K562 (cell line): ENCODE measurements around the gene RPTOR. TPM values are rescaled to one million over a fixed set of nuclear protein-coding genes. Genes with fewer than 3 reads are reported as not detected.

Experiments
- BCL6 ChIP-seq: fragments of 250-450 bp; sonication (Bioruptor Pico); IDR thresholded peaks from 2 replicates; pipeline ENCODE4 v1.4.0; 2020
- CC2D1A ChIP-seq: fragments of 450-650 bp; IDR thresholded peaks from 2 replicates; pipeline ENCODE4 v1.6.1; 2017; ENCODE audit warnings: mild to moderate bottlenecking
- polyA plus RNA-seq, 8 experiments: library from polyadenylated mRNA; depleted of rRNA in 4 of 8; stranded (reverse) in 5 of 8; unstranded in 3 of 8; fragments of >200 nt; fragmentation: Nextera tagmentation in 2 of 8; fragmentation: Illumina TruSeq in 1 of 8; extraction: Ambion mirVana in 2 of 8; extraction: Trizol in 1 of 8; gene quantifications; 2 replicates each; pipeline versions ENCODE4 v1.2.1 to v1.2.3, GENCODE V29; 2011 to 2014; ENCODE audit warnings: inconsistent platforms in 1 of 8, missing spikeins in 1 of 8
- total RNA-seq, 7 experiments: library from RNA; depleted of rRNA in 6 of 7; stranded (reverse); fragments of >200 nt in 6 of 7; fragmentation: Illumina TruSeq in 2 of 7; extraction: Trizol in 2 of 7; gene quantifications; 2 replicates each; pipeline versions ENCODE4 v1.2.1 to v1.2.3, GENCODE V29; 2011 to 2021; ENCODE audit warnings: low replicate concordance in 1 of 7
- TF ChIP-seq, protein P1 (sequence below), 2 experiments: fragments of 450-650 bp in 1 of 2; IDR thresholded peaks; 2 replicates each; pipeline ENCODE4 v1.6.1; 2011 to 2017; ENCODE audit warnings: low read depth in 2 of 2, antibody characterized with exemption in 1 of 2, borderline replicate concordance in 1 of 2, low read length in 1 of 2, mild to moderate bottlenecking in 1 of 2, mixed read lengths in 1 of 2; ENCODE audit not compliant: control insufficient read depth in 1 of 2
- TF ChIP-seq, protein P2 (sequence below): fragments of 450-650 bp; IDR thresholded peaks from 2 replicates; pipeline ENCODE4 v1.6.1; 2016
- TF ChIP-seq, protein P3 (sequence below): sonication (generic); formaldehyde crosslinking; IDR thresholded peaks from 2 replicates; pipeline ENCODE4 v1.8.0; 2022; ENCODE audit warnings: mild to moderate bottlenecking, missing genetic modification reagents
- TF ChIP-seq, protein P4 (sequence below), 2 experiments: fragments of 200-800 bp in 1 of 2; sonication (Bioruptor generic) in 1 of 2; sonication (generic) in 1 of 2; formaldehyde crosslinking in 1 of 2; IDR thresholded peaks in 1 of 2; conservative IDR thresholded peaks in 1 of 2; 2 replicates each; pipeline versions ENCODE4 v1.5.0 to v1.6.1; 2016 to 2020; ENCODE audit warnings: missing compliant biosample characterization in 1 of 2, missing genetic modification characterization in 1 of 2, missing genetic modification reagents in 1 of 2
- TF ChIP-seq, protein P5 (sequence below), 2 experiments: fragments of 150-350 bp in 1 of 2; IDR thresholded peaks; 2 replicates each; pipeline ENCODE4 v1.6.1; 2012 to 2016; ENCODE audit warnings: low read depth in 2 of 2, low read length in 2 of 2, mild to moderate bottlenecking in 1 of 2, moderate library complexity in 1 of 2
- TF ChIP-seq, protein P6 (sequence below): fragments of 250-450 bp; sonication (Bioruptor Pico); IDR thresholded peaks from 2 replicates; pipeline ENCODE4 v1.5.0; 2020; ENCODE audit warnings: mild to moderate bottlenecking, borderline replicate concordance

Gene RPTOR
- total and polyA plus RNA-seq, 9 of the 15 experiments (the other 6 are each of a cell fraction or from before 2014, with no cell fraction given): 0.24 to 54.1 (median 10.2) TPM

DNA sequence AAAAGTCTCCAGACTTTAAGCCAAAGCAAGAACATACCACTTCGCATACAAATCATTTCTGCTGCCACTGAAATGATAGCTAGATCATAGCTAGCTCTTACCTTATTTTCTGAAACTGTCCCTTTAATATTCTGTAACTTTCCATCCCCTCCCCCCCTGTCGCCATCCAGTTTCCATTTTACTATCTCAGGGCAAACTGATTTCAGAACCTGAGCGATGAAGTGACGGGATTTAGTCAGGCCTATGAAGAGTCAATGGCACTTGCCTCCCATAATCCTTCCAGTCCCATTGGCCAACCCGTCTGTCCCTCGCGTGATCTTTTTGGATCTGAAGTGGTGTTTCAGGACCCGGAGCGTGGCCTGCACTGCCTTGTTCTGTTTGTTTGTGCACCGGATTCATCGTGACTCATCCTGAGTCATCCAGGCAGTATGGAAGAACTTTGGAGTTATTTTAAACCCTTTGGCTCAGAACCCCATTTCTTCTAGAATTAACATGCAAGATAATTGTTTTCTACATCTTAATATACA is 247.2 kb downstream of the RPTOR start (continued):
- TF ChIP-seq, protein P1, sequence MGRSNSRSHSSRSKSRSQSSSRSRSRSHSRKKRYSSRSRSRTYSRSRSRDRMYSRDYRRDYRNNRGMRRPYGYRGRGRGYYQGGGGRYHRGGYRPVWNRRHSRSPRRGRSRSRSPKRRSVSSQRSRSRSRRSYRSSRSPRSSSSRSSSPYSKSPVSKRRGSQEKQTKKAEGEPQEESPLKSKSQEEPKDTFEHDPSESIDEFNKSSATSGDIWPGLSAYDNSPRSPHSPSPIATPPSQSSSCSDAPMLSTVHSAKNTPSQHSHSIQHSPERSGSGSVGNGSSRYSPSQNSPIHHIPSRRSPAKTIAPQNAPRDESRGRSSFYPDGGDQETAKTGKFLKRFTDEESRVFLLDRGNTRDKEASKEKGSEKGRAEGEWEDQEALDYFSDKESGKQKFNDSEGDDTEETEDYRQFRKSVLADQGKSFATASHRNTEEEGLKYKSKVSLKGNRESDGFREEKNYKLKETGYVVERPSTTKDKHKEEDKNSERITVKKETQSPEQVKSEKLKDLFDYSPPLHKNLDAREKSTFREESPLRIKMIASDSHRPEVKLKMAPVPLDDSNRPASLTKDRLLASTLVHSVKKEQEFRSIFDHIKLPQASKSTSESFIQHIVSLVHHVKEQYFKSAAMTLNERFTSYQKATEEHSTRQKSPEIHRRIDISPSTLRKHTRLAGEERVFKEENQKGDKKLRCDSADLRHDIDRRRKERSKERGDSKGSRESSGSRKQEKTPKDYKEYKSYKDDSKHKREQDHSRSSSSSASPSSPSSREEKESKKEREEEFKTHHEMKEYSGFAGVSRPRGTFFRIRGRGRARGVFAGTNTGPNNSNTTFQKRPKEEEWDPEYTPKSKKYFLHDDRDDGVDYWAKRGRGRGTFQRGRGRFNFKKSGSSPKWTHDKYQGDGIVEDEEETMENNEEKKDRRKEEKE (IDR thresholded peaks at IDR 0.05; ENCODE audit: borderline replicate concordance in 1 of 2, control insufficient read depth in 1 of 2, low read depth in 2 of 2, low read length in 1 of 2): no peak
- TF ChIP-seq, protein P2, sequence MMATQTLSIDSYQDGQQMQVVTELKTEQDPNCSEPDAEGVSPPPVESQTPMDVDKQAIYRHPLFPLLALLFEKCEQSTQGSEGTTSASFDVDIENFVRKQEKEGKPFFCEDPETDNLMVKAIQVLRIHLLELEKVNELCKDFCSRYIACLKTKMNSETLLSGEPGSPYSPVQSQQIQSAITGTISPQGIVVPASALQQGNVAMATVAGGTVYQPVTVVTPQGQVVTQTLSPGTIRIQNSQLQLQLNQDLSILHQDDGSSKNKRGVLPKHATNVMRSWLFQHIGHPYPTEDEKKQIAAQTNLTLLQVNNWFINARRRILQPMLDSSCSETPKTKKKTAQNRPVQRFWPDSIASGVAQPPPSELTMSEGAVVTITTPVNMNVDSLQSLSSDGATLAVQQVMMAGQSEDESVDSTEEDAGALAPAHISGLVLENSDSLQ: peak; percentile 94
- TF ChIP-seq, protein P3, sequence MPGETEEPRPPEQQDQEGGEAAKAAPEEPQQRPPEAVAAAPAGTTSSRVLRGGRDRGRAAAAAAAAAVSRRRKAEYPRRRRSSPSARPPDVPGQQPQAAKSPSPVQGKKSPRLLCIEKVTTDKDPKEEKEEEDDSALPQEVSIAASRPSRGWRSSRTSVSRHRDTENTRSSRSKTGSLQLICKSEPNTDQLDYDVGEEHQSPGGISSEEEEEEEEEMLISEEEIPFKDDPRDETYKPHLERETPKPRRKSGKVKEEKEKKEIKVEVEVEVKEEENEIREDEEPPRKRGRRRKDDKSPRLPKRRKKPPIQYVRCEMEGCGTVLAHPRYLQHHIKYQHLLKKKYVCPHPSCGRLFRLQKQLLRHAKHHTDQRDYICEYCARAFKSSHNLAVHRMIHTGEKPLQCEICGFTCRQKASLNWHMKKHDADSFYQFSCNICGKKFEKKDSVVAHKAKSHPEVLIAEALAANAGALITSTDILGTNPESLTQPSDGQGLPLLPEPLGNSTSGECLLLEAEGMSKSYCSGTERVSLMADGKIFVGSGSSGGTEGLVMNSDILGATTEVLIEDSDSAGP (CRISPR knock-in tag): peak; percentile 72; the same call in 1 of the 2 replicates
- TF ChIP-seq, protein P4, sequence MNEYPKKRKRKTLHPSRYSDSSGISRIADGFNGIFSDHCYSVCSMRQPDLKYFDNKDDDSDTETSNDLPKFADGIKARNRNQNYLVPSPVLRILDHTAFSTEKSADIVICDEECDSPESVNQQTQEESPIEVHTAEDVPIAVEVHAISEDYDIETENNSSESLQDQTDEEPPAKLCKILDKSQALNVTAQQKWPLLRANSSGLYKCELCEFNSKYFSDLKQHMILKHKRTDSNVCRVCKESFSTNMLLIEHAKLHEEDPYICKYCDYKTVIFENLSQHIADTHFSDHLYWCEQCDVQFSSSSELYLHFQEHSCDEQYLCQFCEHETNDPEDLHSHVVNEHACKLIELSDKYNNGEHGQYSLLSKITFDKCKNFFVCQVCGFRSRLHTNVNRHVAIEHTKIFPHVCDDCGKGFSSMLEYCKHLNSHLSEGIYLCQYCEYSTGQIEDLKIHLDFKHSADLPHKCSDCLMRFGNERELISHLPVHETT (CRISPR knock-in tag; conservative IDR thresholded peaks at IDR 0.05 in 1 of 2, IDR thresholded peaks at IDR 0.05 in 1 of 2): 0 out of 4 replicates have a peak, but pooled peaks of 1 of the 2 experiments have one; percentile 40
- peak; percentile 92 for TF ChIP-seq CC2D1A
- TF ChIP-seq, protein P5, sequence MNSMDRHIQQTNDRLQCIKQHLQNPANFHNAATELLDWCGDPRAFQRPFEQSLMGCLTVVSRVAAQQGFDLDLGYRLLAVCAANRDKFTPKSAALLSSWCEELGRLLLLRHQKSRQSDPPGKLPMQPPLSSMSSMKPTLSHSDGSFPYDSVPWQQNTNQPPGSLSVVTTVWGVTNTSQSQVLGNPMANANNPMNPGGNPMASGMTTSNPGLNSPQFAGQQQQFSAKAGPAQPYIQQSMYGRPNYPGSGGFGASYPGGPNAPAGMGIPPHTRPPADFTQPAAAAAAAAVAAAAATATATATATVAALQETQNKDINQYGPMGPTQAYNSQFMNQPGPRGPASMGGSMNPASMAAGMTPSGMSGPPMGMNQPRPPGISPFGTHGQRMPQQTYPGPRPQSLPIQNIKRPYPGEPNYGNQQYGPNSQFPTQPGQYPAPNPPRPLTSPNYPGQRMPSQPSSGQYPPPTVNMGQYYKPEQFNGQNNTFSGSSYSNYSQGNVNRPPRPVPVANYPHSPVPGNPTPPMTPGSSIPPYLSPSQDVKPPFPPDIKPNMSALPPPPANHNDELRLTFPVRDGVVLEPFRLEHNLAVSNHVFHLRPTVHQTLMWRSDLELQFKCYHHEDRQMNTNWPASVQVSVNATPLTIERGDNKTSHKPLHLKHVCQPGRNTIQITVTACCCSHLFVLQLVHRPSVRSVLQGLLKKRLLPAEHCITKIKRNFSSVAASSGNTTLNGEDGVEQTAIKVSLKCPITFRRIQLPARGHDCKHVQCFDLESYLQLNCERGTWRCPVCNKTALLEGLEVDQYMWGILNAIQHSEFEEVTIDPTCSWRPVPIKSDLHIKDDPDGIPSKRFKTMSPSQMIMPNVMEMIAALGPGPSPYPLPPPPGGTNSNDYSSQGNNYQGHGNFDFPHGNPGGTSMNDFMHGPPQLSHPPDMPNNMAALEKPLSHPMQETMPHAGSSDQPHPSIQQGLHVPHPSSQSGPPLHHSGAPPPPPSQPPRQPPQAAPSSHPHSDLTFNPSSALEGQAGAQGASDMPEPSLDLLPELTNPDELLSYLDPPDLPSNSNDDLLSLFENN (IDR thresholded peaks at IDR 0.05; ENCODE audit: low read depth in 2 of 2, low read length in 2 of 2): no peak
- no peak for TF ChIP-seq BCL6 (CRISPR knock-in tag)
- TF ChIP-seq, protein P6, sequence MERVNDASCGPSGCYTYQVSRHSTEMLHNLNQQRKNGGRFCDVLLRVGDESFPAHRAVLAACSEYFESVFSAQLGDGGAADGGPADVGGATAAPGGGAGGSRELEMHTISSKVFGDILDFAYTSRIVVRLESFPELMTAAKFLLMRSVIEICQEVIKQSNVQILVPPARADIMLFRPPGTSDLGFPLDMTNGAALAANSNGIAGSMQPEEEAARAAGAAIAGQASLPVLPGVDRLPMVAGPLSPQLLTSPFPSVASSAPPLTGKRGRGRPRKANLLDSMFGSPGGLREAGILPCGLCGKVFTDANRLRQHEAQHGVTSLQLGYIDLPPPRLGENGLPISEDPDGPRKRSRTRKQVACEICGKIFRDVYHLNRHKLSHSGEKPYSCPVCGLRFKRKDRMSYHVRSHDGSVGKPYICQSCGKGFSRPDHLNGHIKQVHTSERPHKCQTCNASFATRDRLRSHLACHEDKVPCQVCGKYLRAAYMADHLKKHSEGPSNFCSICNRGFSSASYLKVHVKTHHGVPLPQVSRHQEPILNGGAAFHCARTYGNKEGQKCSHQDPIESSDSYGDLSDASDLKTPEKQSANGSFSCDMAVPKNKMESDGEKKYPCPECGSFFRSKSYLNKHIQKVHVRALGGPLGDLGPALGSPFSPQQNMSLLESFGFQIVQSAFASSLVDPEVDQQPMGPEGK (CRISPR knock-in tag): no peak
